ENCODE data around the gene LIPC.

- TF ChIP-seq, protein P1, sequence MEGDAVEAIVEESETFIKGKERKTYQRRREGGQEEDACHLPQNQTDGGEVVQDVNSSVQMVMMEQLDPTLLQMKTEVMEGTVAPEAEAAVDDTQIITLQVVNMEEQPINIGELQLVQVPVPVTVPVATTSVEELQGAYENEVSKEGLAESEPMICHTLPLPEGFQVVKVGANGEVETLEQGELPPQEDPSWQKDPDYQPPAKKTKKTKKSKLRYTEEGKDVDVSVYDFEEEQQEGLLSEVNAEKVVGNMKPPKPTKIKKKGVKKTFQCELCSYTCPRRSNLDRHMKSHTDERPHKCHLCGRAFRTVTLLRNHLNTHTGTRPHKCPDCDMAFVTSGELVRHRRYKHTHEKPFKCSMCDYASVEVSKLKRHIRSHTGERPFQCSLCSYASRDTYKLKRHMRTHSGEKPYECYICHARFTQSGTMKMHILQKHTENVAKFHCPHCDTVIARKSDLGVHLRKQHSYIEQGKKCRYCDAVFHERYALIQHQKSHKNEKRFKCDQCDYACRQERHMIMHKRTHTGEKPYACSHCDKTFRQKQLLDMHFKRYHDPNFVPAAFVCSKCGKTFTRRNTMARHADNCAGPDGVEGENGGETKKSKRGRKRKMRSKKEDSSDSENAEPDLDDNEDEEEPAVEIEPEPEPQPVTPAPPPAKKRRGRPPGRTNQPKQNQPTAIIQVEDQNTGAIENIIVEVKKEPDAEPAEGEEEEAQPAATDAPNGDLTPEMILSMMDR (IDR thresholded peaks at IDR 0.05; ENCODE audit: insufficient read depth, low read length, poor library complexity, severe bottlenecking): no peak
- no peak for TF ChIP-seq EZH2phosphoT487 (conservative IDR thresholded peaks at IDR 0.05; ENCODE audit: low read length)
Measured at GRCh38 chr15:58497046-58497785, 65.4 kb downstream of the LIPC start.
